Nephron progenitor cell (in vitro differentiated cells): Measurements from ENCODE around the gene HOXC9.

Experiments
- DNase-seq: peaks from one replicate; pipeline ENCODE4 v3.0.0; 2021
- H3K27ac Mint-ChIP-seq: 2 replicates; pipeline ENCODE4 v1.8.0; 2021; ENCODE audit warnings: mild to moderate bottlenecking, moderate library complexity, mixed read lengths
- H3K27me3 Mint-ChIP-seq: 2 replicates; pipeline ENCODE4 v1.8.0; 2021; ENCODE audit warnings: mild to moderate bottlenecking, low read depth, mixed read lengths; ENCODE audit not compliant: poor library complexity
- H3K36me3 Mint-ChIP-seq: 2 replicates; pipeline ENCODE4 v1.8.0; 2021; ENCODE audit warnings: low read depth, mixed read lengths
- H3K4me1 Mint-ChIP-seq: 2 replicates; pipeline ENCODE4 v1.8.0; 2021; ENCODE audit warnings: mixed read lengths
- H3K4me3 Mint-ChIP-seq: 2 replicates; pipeline ENCODE4 v1.8.0; 2021; ENCODE audit warnings: mild to moderate bottlenecking, moderate library complexity, mixed read lengths
- H3K9me3 Mint-ChIP-seq: 2 replicates; pipeline ENCODE4 v1.8.0; 2021; ENCODE audit warnings: mild to moderate bottlenecking, moderate library complexity, mixed read lengths
- TF ChIP-seq, protein P1 (sequence below): fragments of 200-600 bp; sonication (generic); IDR thresholded peaks from 2 replicates; pipeline ENCODE4 v1.5.0; 2021; ENCODE audit warnings: antibody characterized with exemption

HOXC9 gene

DNA sequence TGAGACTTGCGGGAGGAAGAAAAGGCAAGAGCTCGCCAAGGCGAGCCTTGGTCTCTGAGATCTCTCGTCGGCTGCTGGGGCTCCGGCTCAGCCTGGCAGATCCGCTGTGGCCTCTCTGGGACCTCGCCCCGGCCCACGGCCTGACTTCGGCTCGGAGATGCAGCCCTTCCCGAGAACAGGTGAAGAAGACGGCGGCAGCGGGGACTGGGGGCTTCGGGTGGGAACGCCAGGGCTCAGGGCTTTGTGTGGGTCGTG lies 6.0 kb upstream of the HOXC9 start:
- no peak for DNase-seq
- Mint-ChIP-seq H3K4me1 (peaks cover 57% of the 10 kb centered on the region), H3K9me3 (no peaks in the 10 kb centered on the region), H3K4me3 (peak overlapping the region; percentile 98), H3K27me3 (peaks cover 22% of the 10 kb centered on the region), H3K27ac (peak overlapping the region; percentile 99), H3K36me3 (peaks cover 66% of the 10 kb centered on the region)
- TF ChIP-seq, protein P1, sequence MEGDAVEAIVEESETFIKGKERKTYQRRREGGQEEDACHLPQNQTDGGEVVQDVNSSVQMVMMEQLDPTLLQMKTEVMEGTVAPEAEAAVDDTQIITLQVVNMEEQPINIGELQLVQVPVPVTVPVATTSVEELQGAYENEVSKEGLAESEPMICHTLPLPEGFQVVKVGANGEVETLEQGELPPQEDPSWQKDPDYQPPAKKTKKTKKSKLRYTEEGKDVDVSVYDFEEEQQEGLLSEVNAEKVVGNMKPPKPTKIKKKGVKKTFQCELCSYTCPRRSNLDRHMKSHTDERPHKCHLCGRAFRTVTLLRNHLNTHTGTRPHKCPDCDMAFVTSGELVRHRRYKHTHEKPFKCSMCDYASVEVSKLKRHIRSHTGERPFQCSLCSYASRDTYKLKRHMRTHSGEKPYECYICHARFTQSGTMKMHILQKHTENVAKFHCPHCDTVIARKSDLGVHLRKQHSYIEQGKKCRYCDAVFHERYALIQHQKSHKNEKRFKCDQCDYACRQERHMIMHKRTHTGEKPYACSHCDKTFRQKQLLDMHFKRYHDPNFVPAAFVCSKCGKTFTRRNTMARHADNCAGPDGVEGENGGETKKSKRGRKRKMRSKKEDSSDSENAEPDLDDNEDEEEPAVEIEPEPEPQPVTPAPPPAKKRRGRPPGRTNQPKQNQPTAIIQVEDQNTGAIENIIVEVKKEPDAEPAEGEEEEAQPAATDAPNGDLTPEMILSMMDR = no peak

GRCh38 chr12:53994264-53995001 lies 5.5 kb upstream of the HOXC9 start:
- Mint-ChIP-seq H3K4me1 (peaks cover 53% of the 10 kb centered on the region), H3K36me3 (peaks cover 61% of the 10 kb centered on the region), H3K9me3 (no peaks in the 10 kb centered on the region), H3K27ac (peak overlapping the region; percentile 99), H3K4me3 (peak overlapping the region; percentile 98), H3K27me3 (peaks cover 22% of the 10 kb centered on the region)
- TF ChIP-seq, protein P1 = no peak
- peak; percentile 42 for DNase-seq

DNA sequence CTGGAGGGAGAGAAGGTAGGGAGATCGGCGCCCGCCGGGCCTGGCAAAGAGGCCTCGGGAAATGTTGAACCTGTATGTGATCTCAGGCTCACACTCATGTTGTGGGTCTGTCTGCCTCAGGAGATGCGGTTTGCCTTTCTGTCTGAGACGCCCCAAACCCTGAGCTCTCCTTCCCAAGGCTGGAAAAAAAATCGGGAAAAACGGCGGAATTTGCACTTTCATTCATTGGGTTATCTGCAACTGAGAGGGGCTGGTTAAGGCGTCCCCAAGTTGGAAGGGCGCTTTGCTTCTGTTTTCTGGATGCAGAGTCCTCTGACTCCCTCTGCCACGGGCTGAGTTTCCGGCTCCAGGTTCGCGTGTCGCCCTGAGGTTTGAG lies 5.0 kb upstream of the HOXC9 start:
- Mint-ChIP-seq H3K27ac (peak overlapping the region; percentile 99), H3K9me3 (no peaks in the 10 kb centered on the region)

GRCh38 chr12:53995378-53996239 lies 4.4 kb upstream of the HOXC9 start:
- Mint-ChIP-seq H3K27me3 (peaks cover 18% of the 10 kb centered on the region), H3K4me1 (peaks cover 41% of the 10 kb centered on the region), H3K4me3 (peak overlapping the region; percentile 98), H3K27ac (peak overlapping the region; percentile 99), H3K36me3 (peaks cover 56% of the 10 kb centered on the region), H3K9me3 (no peaks in the 10 kb centered on the region)
- TF ChIP-seq, protein P1 = no peak
- DNase-seq = peak; percentile 64

More for the DNA sequence above, 5.0 kb upstream of the HOXC9 start:
- TF ChIP-seq, protein P1 = no peak
- Mint-ChIP-seq H3K27me3 (peaks cover 22% of the 10 kb centered on the region), H3K4me1 (peaks cover 47% of the 10 kb centered on the region), H3K36me3 (peaks cover 60% of the 10 kb centered on the region), H3K4me3 (peak overlapping the region; percentile 98)
- DNase-seq = no peak

DNA sequence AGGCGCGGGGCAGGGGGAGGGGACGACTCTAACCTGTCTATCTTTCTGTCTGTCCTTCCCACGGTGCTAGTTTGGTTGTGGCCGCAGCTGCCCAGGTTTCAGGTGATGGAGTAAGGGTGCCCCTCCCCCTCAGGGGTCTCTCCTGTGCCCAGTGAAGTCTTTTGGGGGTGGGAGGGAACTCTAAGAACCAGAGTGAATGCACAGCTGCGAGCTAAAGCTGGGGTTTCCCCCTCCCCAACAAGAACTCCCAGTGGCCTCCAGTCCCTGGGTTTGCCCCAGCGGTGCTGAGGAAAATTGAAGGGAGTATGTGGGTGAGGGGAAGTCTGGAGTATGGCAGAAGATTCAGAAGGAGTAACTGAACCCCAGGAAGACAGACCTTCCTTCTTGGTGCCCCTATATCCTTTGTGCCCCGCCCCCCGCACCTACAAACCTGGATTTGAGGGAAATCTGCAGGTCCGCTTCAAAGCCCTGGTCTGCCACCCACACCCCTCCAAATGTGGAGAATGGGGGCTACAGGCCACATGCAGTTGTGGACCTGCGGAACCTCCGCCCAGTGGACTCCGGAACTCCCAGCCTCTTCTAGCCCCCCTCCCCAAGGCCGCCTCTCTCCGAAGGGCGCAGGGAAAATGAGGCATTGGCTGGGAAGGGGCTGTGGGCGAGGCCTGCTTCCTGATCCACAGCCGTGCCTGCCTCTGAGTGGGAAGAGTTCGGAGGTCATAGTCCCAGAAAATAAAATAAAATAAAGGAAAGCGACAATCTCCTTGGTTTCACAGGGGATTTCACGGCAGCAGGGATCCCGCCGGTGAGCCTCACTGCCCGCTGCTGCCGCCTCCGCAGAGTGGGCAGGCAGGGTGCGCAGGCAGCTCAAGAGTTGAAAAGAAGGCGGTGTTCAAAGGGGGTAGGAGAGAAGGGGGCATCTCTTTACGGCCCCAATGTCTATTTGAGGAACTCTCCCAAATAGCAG lies 3.4 kb upstream of the HOXC9 start:
- H3K27ac Mint-ChIP-seq = peak overlapping the region; percentile 99
- TF ChIP-seq, protein P1 = no peak
- no peaks in the 10 kb centered on the region for H3K9me3 Mint-ChIP-seq
- peaks cover 20% of the 10 kb centered on the region for H3K27me3 Mint-ChIP-seq
- peak overlapping the region; percentile 98 for H3K4me3 Mint-ChIP-seq
- H3K4me1 Mint-ChIP-seq = peaks cover 43% of the 10 kb centered on the region
- peaks cover 53% of the 10 kb centered on the region for H3K36me3 Mint-ChIP-seq
- peak; percentile 32 for DNase-seq
